SU-DHL-6 (cell line): ENCODE results near the gene DUS1L.

Experiments
- CTCF ChIP-seq: fragments of 200-600 bp; sonication (generic); IDR thresholded peaks from one replicate; pipeline ENCODE4 v1.5.1; 2017; ENCODE audit warnings: antibody characterized with exemption, mild to moderate bottlenecking, low read length, moderate library complexity; ENCODE audit not compliant: insufficient read depth, poor library complexity, severe bottlenecking
- EZH2phosphoT487 ChIP-seq: fragments of 200-600 bp; sonication (generic), shearing (Covaris generic); conservative IDR thresholded peaks from 2 replicates; pipeline ENCODE4 v1.6.1; 2018; ENCODE audit warnings: mild to moderate bottlenecking, antibody characterized with exemption, low read length, moderate library complexity, mixed read lengths

- TF ChIP-seq CTCF (no peak), EZH2phosphoT487 (no peak)
Measured at GRCh38 chr17:82017612-82018151, 47.9 kb downstream of the DUS1L start.
